Lung (tissue), 16 donors: ENCODE results near the gene ZNF330. TPM values are rescaled to one million over a fixed set of nuclear protein-coding genes. Genes with fewer than 3 reads are reported as not detected.

Experiments
- ATAC-seq: fragments of 200-7000 bp; cut with Tn5 transposase; one replicate; pipeline ENCODE4 v1.9.1; 2020; ENCODE audit warnings: moderate number of reproducible peaks; ENCODE audit not compliant: insufficient read depth, low FRiP score
- DNase-seq, 3 donors: peaks; one replicate each; pipeline ENCODE4 v3.0.0-alpha.2; 2013 to 2017
- H3K27ac ChIP-seq, 2 donors: one replicate each; pipeline ENCODE4 v1.5.1; 2013; ENCODE audit warnings: mild to moderate bottlenecking in 2 of 2, moderate library complexity in 2 of 2, control low read depth in 1 of 2, inconsistent platforms in 1 of 2, low read depth in 1 of 2, low read length in 1 of 2
- H3K27me3 ChIP-seq, 3 donors: one replicate each; pipeline ENCODE4 v1.5.1; 2013; ENCODE audit warnings: low read length in 2 of 3; ENCODE audit not compliant: control insufficient read depth in 3 of 3, insufficient read depth in 3 of 3
- H3K36me3 ChIP-seq, 4 donors: one replicate each; pipeline ENCODE4 v1.5.1; 2013; ENCODE audit warnings: low read length in 4 of 4, mild to moderate bottlenecking in 1 of 4, moderate library complexity in 1 of 4; ENCODE audit not compliant: control insufficient read depth in 4 of 4, insufficient read depth in 4 of 4
- H3K4me1 ChIP-seq, 5 donors: one replicate each; pipeline ENCODE4 v1.5.1; 2013; ENCODE audit warnings: low read length in 5 of 5, mild to moderate bottlenecking in 2 of 5, moderate library complexity in 1 of 5; ENCODE audit not compliant: control insufficient read depth in 5 of 5, insufficient read depth in 5 of 5
- H3K4me3 ChIP-seq: one replicate; pipeline ENCODE4 v1.5.1; 2013; ENCODE audit warnings: mild to moderate bottlenecking, control low read depth, moderate library complexity
- H3K9ac ChIP-seq, 2 donors: one replicate each; pipeline ENCODE4 v1.5.1; 2013; ENCODE audit warnings: low read length in 2 of 2, control low read depth in 1 of 2; ENCODE audit not compliant: insufficient read depth in 1 of 2
- H3K9me3 ChIP-seq, 4 donors: one replicate each; pipeline ENCODE4 v1.5.1; 2013; ENCODE audit warnings: low read length in 3 of 4, mild to moderate bottlenecking in 1 of 4, moderate library complexity in 1 of 4; ENCODE audit not compliant: control insufficient read depth in 4 of 4, insufficient read depth in 3 of 4
- CTCF ChIP-seq: IDR thresholded peaks from 2 replicates; pipeline ENCODE4 v1.5.1; 2012; ENCODE audit warnings: mild to moderate bottlenecking; ENCODE audit errors: control extremely low read depth, extremely low read depth
- WGBS, 2 donors: extraction: QIAGEN DNeasy Blood & Tissue Kit; methylation state at CpG; one replicate each; pipeline ENCODE4 v1.1.7; 2013; 5-methylcytosine and 5-hydroxymethylcytosine counted together
- long read RNA-seq, 5 donors: transcript quantifications; one replicate each; lab custom pipeline, GENCODE V29; 2026
- polyA plus RNA-seq, 2 donors: library from polyadenylated mRNA; stranded (reverse); fragments of 200-250 nt; gene quantifications; one replicate each; pipeline ENCODE4 v1.2.1, GENCODE V29; 2013
- total RNA-seq, 2 donors: library from RNA; depleted of rRNA in 1 of 2; stranded (reverse); fragments of >200 nt in 1 of 2; gene quantifications; one replicate each; pipeline ENCODE4 v1.2.1, GENCODE V29; 2014 to 2021
- donor health status: control.
- donor health status: control.
- donor health status: Bipolar disorder and iron deficiency.
- donor health status: healthy.
- donor health status: DM: yes; HTN: yes; CAD: no.

Gene ZNF330
- total RNA-seq (10 to 100 TPM; 33.8 to 55.8 TPM), polyA plus RNA-seq (10 to 100 TPM; 23.7 to 40.7 TPM)
- long read RNA-seq, donor 1, partial matches to known transcripts: 14 of 27 reads
- long read RNA-seq, donor 1, other reads (novel, unspliced or antisense): 13 of 27 reads
- long read RNA-seq, donor 2, partial matches to known transcripts: 0 of 1 reads
- long read RNA-seq, donor 2, other reads (novel, unspliced or antisense): 0 of 1 reads
- long read RNA-seq, donor 3, partial matches to known transcripts: 5 of 5 reads
- long read RNA-seq, donor 3, other reads (novel, unspliced or antisense): 0 of 5 reads
- long read RNA-seq, donor 4, partial matches to known transcripts: 8 of 9 reads
- long read RNA-seq, donor 4, other reads (novel, unspliced or antisense): 0 of 9 reads
- long read RNA-seq, donor 5, partial matches to known transcripts: 23 of 35 reads
- long read RNA-seq, donor 5, other reads (novel, unspliced or antisense): 12 of 35 reads

- Histone ChIP-seq H3K4me1 (peaks cover 0 to 14% (median 1%) of the 10 kb centered on the region in 5 donors), H3K9me3 (no peaks in the 10 kb centered on the region)
- WGBS, 2 donors: 0% methylated on average over 57 of the region's 57 CpGs
Observed at GRCh38 chr4:141220691-141221659, at the start of gene ZNF330. TSS of gene ZNF330 (plus strand) at chr4:141220895. CDS start at chr4:141222372, 1,477 bp downstream.

GRCh38 chr4:141174457-141174856 lies 46.2 kb upstream of the ZNF330 start:
- Histone ChIP-seq H3K27ac (no peak overlapping the region), H3K4me1 (peaks cover 0 to 7% (median 0%) of the 10 kb centered on the region in 5 donors), H3K4me3 (no peak overlapping the region), H3K36me3 (no peaks in the 10 kb centered on the region), H3K9ac (no peak overlapping the region), H3K27me3 (no peaks in the 10 kb centered on the region), H3K9me3 (peaks cover 0 to 2% (median 0%) of the 10 kb centered on the region in 4 donors)
- DNase-seq: no peak
- 40 to 58% methylated on average over 1 of the region's 1 CpG for WGBS, 2 donors
- ATAC-seq: no peak
- TF ChIP-seq CTCF: no peak

More at GRCh38 chr4:141220691-141221659, at the start of gene ZNF330:
- TF ChIP-seq CTCF: no peak
- peak within 1 kb of the TSS; percentile 80 to 84 for H3K9ac ChIP-seq
- peak within 1 kb of the TSS; percentile 98 for H3K4me3 ChIP-seq
- DNase-seq (peak; percentile 94 to 95 (median 94)), ATAC-seq (peak; percentile 98)
- peaks cover 2 to 17% (median 7%) of the 10 kb centered on the region in 4 donors for H3K36me3 ChIP-seq
- H3K27ac ChIP-seq: peak within 1 kb of the TSS; percentile 99 to 100
- no peaks in the 10 kb centered on the region for H3K27me3 ChIP-seq

- no peaks in the 10 kb centered on the region for H3K27me3 ChIP-seq
- peaks cover 0 to under 1% (median 0%) of the 10 kb centered on the region in 4 donors for H3K9me3 ChIP-seq
- no peaks in the 10 kb centered on the region for H3K36me3 ChIP-seq
- H3K4me3 ChIP-seq: no peak overlapping the region
- 59 to 86% methylated on average over 1 of the region's 1 CpG for WGBS, 2 donors
- DNase-seq (no peak), ATAC-seq (no peak)
- H3K4me1 ChIP-seq: no peaks in the 10 kb centered on the region
- H3K27ac ChIP-seq: no peak overlapping the region
- H3K9ac ChIP-seq: no peak overlapping the region
- no peak for TF ChIP-seq CTCF
Observed at GRCh38 chr4:141177171-141177570, 43.5 kb upstream of the ZNF330 start.
